Mucosa of stomach (tissue), 1 donor: ENCODE measurements around the gene PRSS38.
A peak's percentile ranks its signal among the peaks of the same experiment; 100 is the strongest.
"Not testable (repeated sequence)": the region's sequence is repeated elsewhere in the genome, so short reads cannot be mapped to it uniquely, and the experiment has no call there.

ENCODE experiments used
- H3K27me3 ChIP-seq: one replicate; pipeline ENCODE4 v1.7.0; 2013; ENCODE audit warnings: mild to moderate bottlenecking, low read length; ENCODE audit not compliant: control insufficient read depth, insufficient read depth
- H3K36me3 ChIP-seq: one replicate; pipeline ENCODE4 v1.7.0; 2013; ENCODE audit warnings: low read length; ENCODE audit not compliant: control insufficient read depth, insufficient read depth
- H3K4me1 ChIP-seq: one replicate; pipeline ENCODE4 v1.7.0; 2013; ENCODE audit warnings: mild to moderate bottlenecking, low read length; ENCODE audit not compliant: control insufficient read depth, insufficient read depth
- H3K4me3 ChIP-seq: one replicate; pipeline ENCODE4 v1.7.0; 2013; ENCODE audit warnings: low read length
- H3K9ac ChIP-seq: one replicate; pipeline ENCODE4 v1.7.0; 2013; ENCODE audit warnings: mild to moderate bottlenecking, low read length, moderate library complexity
- H3K9me3 ChIP-seq: one replicate; pipeline ENCODE4 v1.7.0; 2013; ENCODE audit warnings: mild to moderate bottlenecking, low read length, moderate library complexity; ENCODE audit not compliant: control insufficient read depth
- donor health status: Pancreatic carcinoma.

Gene PRSS38

DNA sequence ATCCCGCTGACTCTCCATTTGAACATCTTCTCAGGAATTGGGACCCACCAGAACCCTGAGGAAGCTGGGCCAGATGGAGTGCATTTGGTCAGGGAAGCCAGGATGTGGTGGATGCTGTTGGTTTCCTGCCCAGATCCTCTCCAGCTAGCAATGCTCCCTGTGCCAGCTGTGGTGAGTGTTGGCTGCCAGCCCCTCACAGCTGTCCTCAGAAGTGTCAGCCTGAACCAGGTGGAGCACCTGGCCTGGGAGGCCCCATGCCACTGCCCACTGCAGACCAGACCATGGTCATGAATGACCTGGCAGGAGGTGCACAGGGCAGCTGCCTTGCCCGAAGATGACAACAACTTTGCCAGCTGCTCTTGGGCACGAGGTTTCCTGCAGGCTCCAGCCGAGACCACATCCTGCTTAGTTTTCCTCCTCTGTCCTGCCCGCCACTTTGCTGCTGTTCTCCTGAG is 54.4 kb downstream of the PRSS38 start:
- H3K9ac ChIP-seq, result no peak overlapping the region
- H3K36me3 ChIP-seq, result no peaks in the 10 kb centered on the region
- H3K4me3 ChIP-seq, result no peak overlapping the region
- H3K9me3 ChIP-seq, result no peaks in the 10 kb centered on the region
- H3K27me3 ChIP-seq, result no peaks in the 10 kb centered on the region
- H3K4me1 ChIP-seq, result no peaks in the 10 kb centered on the region

DNA sequence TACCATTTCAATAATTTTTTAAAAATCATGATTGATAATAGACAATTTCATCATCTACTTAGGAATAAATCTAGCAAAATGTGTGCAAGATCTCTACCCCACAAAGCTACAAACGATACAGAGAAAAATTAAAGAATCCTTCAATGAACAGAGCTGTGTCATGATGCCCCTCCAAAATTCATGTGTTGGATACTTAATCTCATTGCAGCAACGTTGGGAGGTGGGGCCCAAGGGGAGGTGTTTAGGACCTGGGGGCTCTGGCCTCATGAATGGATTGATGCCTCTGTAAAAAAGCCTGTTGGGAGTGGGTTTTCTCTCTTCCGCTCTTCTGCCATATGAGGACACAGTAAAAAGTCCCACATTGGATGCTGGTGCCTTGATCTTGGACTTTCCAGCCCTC is 54.9 kb downstream of the PRSS38 start:
- Histone ChIP-seq H3K9me3 (no peaks in the 10 kb centered on the region), H3K27me3 (no peaks in the 10 kb centered on the region), H3K9ac (no peak overlapping the region), H3K36me3 (no peaks in the 10 kb centered on the region), H3K4me1 (no peaks in the 10 kb centered on the region), H3K4me3 (no peak overlapping the region)

DNA sequence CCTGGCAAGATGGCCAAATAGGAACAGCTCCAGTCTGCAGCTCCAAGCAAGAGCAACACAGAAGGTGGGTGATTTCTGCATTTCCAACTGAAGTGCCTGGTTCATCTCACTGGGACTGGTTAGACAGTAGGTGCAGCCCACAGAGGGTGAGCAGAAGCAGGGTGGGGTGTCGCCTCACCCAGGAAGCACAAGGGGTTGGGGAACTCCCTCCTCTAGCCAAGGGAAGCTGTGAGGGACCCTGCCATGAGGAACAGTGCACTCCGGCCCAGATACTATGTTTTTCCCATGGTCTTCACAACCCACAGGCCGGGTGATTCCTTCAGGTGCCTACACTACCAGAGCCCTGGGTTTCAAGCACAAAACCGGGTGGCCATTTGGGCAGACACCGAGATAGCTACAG is 56.4 kb downstream of the PRSS38 start:
- not testable (repeated sequence) for H3K4me3 ChIP-seq, H3K4me1 ChIP-seq, H3K27me3 ChIP-seq, H3K36me3 ChIP-seq, H3K9me3 ChIP-seq, H3K9ac ChIP-seq

DNA sequence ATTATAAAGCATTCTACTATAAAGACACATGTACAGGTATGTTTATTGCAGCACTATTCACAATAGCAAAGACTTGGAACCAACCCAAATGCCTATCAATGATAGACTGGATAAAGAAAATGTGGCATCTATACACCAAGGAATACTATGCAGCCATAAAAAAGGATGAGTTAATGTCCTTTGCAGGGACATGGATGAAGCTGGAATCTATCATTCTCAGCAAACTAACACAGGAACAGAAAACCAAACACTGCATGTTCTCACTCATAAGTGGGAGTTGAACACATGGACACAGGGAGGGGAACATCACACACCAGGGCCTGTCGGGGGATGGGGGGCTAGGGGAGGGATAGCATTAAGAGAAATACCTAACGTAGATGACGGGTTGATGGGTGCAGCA is 62.3 kb downstream of the PRSS38 start:
- H3K4me1 ChIP-seq, H3K9me3 ChIP-seq, H3K9ac ChIP-seq, H3K27me3 ChIP-seq, H3K36me3 ChIP-seq, H3K4me3 ChIP-seq: not testable (repeated sequence)

DNA sequence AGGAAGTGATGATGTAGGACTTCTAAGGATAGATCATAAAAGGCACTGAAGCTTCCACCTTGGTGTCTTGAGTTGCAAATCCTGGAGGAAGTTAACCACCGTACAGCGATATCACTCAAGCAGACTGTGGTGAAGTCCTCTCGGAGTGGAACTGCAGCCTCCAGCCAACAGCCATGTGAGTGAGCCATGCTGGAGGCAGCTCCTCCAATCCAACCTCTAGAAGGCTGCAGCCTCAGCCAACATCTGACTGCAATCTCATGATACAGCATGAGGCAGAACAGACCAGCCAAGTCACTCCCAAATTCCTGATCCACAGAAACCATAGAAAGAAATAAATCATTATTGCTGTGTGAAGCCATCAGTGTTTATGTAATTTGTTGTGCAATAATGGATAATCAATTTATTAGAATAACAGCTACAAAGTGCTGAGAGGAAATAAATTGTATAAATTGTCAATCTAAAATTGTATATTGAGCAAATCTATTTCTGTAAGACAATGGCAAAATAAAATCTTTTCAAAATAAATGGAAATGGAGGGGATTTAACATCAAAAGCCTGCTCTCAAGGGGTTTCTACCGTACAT is 65.0 kb downstream of the PRSS38 start:
- Histone ChIP-seq H3K36me3 (no peaks in the 10 kb centered on the region), H3K4me3 (no peak overlapping the region)

DNA sequence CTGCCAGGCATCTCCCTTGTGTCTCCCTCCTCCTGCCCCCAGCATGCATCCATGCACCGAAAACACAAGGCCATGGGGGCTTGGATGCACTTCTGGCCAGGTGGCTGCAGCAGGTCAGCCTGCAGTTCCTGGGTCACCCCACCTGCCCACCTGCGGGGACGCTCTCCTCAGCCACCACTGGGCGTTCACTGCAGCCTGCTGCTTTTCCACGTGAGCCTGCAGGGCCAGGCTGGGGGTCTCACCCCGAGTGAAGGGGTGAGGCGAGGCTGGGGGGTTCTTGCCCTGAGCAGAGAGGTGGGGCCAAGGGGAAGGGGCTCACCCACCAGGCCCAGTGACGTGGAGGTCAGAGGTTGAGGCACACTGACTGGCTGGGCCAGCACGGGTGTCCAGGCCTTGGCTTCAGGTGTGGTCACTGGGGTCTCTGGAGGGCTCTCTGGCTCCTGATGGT is 67.6 kb downstream of the PRSS38 start:
- Histone ChIP-seq H3K36me3 (no peaks in the 10 kb centered on the region), H3K27me3 (no peaks in the 10 kb centered on the region), H3K9ac (no peak overlapping the region), H3K4me3 (no peak overlapping the region), H3K9me3 (no peaks in the 10 kb centered on the region), H3K4me1 (peaks cover 15% of the 10 kb centered on the region)

More for the DNA sequence above, 65.0 kb downstream of the PRSS38 start:
- H3K27me3 ChIP-seq, result no peaks in the 10 kb centered on the region
- peaks cover 3% of the 10 kb centered on the region for H3K4me1 ChIP-seq
- H3K9me3 ChIP-seq, result no peaks in the 10 kb centered on the region
- no peak overlapping the region for H3K9ac ChIP-seq

DNA sequence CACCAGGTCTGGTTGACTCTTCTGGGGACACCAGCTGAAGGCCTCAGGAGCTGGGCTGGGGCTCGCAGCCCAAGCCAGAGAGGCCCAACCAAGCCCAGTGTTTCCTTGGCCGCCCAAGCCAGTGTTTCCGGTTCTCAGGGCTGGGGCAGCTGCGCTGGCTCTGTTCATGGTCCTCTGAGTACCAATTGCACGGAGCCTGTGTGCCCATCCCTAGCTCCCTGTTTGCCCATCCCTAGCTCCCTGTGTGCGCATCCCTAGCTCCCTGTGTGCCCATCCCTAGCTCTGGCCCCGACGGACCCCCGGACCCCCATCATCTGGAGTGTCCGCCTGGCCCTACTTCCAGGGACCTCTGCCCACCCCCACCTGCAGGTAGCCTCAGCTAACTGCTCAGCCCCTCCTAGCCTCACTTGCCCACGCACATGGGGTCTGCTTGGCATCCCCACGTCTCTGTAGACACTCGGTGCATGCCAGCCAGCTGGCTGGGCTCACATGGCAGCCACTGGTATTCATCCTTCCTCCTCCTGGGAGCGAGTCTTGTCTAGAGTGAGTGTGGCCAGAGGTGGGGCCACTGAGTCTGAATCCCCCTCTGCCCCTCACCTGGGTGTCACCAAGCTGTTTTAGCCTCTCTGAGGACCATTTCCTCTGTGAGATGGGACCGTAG is 68.3 kb downstream of the PRSS38 start:
- Histone ChIP-seq H3K9me3 (no peaks in the 10 kb centered on the region), H3K4me1 (peaks cover 15% of the 10 kb centered on the region), H3K4me3 (no peak overlapping the region), H3K36me3 (no peaks in the 10 kb centered on the region), H3K9ac (no peak overlapping the region), H3K27me3 (no peaks in the 10 kb centered on the region)

DNA sequence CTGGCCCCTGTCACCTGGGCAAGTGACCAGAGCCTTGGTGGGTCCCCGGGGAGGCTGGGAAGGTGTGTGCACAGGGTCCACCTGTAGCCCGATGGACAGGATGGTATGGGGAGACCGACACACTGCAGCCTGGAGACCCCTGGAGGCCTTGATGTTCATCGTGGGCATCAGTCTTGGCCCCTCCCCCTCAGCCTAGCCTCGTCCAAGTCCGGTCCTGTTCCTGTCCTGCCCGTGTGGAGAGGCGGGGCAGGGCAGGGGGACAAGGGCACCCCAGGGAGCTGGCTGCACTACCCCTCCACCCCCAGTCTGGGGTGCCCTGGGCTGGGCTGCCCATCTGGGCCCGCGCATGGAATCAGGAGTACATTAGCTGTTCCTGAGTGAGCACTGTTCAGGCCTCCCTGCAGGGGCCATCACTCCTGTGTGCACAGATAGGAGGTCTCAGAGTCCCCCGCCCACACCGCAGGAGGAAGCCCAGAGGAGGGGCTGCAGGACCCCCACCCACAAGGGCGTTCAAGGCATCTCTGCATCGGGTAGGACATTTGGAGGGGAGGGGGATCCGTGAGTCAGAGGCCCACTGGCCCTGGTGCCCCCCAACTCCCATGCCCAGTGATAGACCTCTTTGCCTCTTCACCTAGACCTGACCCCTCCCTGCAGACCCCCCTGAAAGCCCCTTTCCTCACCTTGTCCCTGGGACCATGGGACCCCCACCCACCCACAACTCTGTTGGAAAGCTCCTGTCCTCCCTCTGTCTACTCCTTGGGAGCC is 69.1 kb downstream of the PRSS38 start:
- no peaks in the 10 kb centered on the region for H3K36me3 ChIP-seq
- no peak overlapping the region for H3K9ac ChIP-seq
- H3K27me3 ChIP-seq, result no peaks in the 10 kb centered on the region
- H3K9me3 ChIP-seq, result no peaks in the 10 kb centered on the region
- peaks cover 15% of the 10 kb centered on the region for H3K4me1 ChIP-seq
- H3K4me3 ChIP-seq, result no peak overlapping the region

DNA sequence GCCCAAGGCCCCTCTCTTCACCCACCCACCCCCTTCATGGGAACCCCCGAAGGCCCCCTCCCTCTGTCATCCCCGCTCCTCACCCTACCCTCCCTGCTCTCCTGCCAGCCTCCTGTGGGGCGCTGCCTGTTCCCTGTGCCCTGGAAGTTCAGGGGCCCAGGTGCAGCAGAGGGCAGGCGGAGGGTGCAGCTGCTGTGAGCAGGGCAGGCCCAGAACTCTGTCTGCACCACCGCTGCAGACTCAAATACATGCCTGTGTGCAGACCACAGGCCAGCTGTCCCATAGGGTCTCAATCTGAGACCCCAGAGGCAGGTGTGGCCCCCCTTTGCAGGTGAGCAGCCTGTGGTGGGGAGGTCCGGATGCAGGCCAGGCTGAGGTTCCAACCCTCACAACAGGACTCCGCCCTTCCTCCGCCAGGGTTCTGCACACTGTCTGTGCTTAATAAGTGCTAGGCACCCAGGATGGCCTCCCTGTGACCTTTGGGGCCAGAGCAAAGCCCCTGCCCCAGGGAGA is 69.7 kb downstream of the PRSS38 start:
- Histone ChIP-seq H3K9me3 (no peaks in the 10 kb centered on the region), H3K9ac (no peak overlapping the region), H3K4me3 (no peak overlapping the region), H3K36me3 (no peaks in the 10 kb centered on the region), H3K4me1 (peaks cover 15% of the 10 kb centered on the region), H3K27me3 (no peaks in the 10 kb centered on the region)

DNA sequence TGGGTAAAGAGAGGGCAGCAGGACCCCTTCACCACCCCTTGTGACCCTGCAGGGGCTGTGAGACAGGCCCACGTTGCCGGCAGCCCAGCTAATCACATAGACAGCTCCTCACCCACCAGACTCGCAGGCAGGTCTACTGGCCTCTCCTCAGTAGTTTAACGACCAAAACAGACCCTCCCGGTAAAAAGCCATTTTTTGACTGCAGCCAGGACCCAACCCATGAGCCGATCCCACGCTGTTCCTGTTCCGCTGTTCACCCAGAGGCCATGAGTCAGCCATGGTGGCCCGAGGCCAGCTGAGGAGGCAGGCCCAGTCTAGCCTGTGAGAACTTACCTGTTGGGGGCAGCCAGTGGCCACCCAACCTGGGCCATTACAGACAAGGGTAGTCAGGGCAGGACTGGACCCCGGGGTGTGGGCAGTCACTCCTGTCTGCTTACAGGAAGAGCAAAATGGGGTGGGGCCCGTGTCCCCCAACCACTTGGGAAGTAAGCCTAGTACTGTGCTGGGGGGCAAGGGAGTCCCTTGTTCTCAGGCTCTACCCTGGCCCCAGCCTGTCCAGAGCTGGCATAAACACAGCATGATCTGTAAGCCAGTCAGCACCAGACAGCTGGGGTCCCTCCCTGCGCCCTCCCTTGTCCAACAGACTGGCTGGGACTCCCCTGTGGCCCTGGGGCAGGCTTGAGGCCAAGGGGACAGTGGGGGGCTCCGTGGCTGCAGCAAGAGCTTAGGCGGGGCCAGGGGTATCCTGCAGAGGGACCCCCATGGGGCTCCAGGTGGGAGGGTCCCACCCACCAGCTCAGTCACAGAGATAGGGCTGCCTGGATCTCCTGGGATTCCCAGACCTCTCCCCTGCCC is 70.4 kb downstream of the PRSS38 start:
- no peaks in the 10 kb centered on the region for H3K9me3 ChIP-seq

DNA sequence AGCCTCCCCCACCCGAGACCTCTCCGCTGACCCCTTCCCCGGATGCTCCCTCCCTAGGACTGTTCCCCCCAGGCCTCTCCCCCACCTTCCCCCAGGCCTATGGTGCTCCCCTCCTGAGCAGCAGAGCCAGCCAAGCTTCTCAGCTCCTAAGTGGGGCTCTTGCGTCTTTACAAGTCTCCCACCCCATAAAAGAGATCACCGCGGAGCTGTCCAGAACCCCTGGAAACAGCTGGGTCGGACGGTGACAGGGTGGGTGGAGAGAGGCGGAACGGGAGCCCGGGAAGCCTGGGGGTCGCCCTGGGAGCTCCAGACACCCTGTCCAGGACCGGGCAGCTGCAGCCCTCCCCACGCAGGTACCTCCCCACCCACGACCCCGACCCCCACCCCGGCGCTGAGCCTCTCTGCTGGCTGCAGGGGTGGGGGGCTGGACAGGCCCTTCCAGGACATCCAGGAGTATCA is 71.1 kb downstream of the PRSS38 start:
- Histone ChIP-seq H3K4me1 (peaks cover 15% of the 10 kb centered on the region), H3K9me3 (no peaks in the 10 kb centered on the region)

More for the DNA sequence above, 70.4 kb downstream of the PRSS38 start:
- Histone ChIP-seq H3K27me3 (no peaks in the 10 kb centered on the region), H3K4me1 (peaks cover 15% of the 10 kb centered on the region), H3K4me3 (no peak overlapping the region), H3K36me3 (no peaks in the 10 kb centered on the region), H3K9ac (no peak overlapping the region)

More for the DNA sequence above, 71.1 kb downstream of the PRSS38 start:
- Histone ChIP-seq H3K4me3 (no peak overlapping the region), H3K9ac (peak overlapping the region; percentile 57), H3K27me3 (no peaks in the 10 kb centered on the region), H3K36me3 (no peaks in the 10 kb centered on the region)
